ENCODE measurements around the gene INPP5D. TPM values are rescaled to one million over a fixed set of nuclear protein-coding genes. Genes with fewer than 3 reads are reported as not detected.

INPP5D gene
- total RNA-seq, 1 experiment from 2014 or later = 12.7 TPM

- no peaks in the 10 kb centered on the region for H3K79me1 ChIP-seq (ENCODE audit: insufficient read depth, low read depth, low read length, poor library complexity, severe bottlenecking)
- no peak overlapping the region for H2BK12ac ChIP-seq (ENCODE audit: insufficient read length, low read depth, low read length)
- H4K5ac ChIP-seq (ENCODE audit: insufficient read length, low read depth, low read length) = no peak overlapping the region
- WGBS (ENCODE audit: extremely low coverage, insufficient read length, low lambda C conversion rate) = no CpG with 5 or more reads among the region's 9 CpGs
- no peaks in the 10 kb centered on the region for H3K27me3 Mint-ChIP-seq (ENCODE audit: low read depth)
- H4K8ac ChIP-seq (replicated peaks; ENCODE audit: insufficient read length, low read depth, low read length) = no peak overlapping the region
- H3K9me3 Mint-ChIP-seq = no peaks in the 10 kb centered on the region
- H3K4me3 Mint-ChIP-seq = no peak overlapping the region
- H2AK5ac ChIP-seq (ENCODE audit: insufficient read length, low read length) = no peak overlapping the region
- no peak overlapping the region for H2AFZ ChIP-seq (ENCODE audit: low read length)
- no peak overlapping the region for H2BK5ac ChIP-seq (ENCODE audit: insufficient read length, low read length)
- no peak overlapping the region for H2BK120ac ChIP-seq (ENCODE audit: low read depth, low read length, poor library complexity, severe bottlenecking)
- H4K91ac ChIP-seq (ENCODE audit: insufficient read length, low read depth, low read length) = no peak overlapping the region
- no peak overlapping the region for H2BK20ac ChIP-seq (ENCODE audit: low read depth, low read length, poor library complexity, severe bottlenecking)
- H3K14ac ChIP-seq (ENCODE audit: insufficient read depth, low read length) = no peak overlapping the region
- H3K18ac ChIP-seq (ENCODE audit: insufficient read length, low read depth, low read length) = no peak overlapping the region
- H3K79me2 ChIP-seq (ENCODE audit: insufficient read depth, low read length) = no peaks in the 10 kb centered on the region
- TF ChIP-seq, protein P1, sequence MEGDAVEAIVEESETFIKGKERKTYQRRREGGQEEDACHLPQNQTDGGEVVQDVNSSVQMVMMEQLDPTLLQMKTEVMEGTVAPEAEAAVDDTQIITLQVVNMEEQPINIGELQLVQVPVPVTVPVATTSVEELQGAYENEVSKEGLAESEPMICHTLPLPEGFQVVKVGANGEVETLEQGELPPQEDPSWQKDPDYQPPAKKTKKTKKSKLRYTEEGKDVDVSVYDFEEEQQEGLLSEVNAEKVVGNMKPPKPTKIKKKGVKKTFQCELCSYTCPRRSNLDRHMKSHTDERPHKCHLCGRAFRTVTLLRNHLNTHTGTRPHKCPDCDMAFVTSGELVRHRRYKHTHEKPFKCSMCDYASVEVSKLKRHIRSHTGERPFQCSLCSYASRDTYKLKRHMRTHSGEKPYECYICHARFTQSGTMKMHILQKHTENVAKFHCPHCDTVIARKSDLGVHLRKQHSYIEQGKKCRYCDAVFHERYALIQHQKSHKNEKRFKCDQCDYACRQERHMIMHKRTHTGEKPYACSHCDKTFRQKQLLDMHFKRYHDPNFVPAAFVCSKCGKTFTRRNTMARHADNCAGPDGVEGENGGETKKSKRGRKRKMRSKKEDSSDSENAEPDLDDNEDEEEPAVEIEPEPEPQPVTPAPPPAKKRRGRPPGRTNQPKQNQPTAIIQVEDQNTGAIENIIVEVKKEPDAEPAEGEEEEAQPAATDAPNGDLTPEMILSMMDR (conservative IDR thresholded peaks at IDR 0.05) = no peak
- no peak overlapping the region for H3K4ac ChIP-seq (ENCODE audit: low read depth, low read length)
- H3K4me2 ChIP-seq (ENCODE audit: insufficient read depth, insufficient read length, low read length) = no peak overlapping the region
- H3K4me1 Mint-ChIP-seq = peaks cover 9 to 18% of the 10 kb centered on the region in 2 experiments
- no peak overlapping the region for H3K56ac ChIP-seq (ENCODE audit: insufficient read length, low read depth, low read length)
- H3K4me1 ChIP-seq (ENCODE audit: insufficient read depth, low read length) = no peaks in the 10 kb centered on the region
- no peaks in the 10 kb centered on the region for H3K36me3 Mint-ChIP-seq (ENCODE audit: insufficient read depth in 1 of 3, low read depth in 3 of 3)
- H3K9me3 ChIP-seq (ENCODE audit: control insufficient read depth, low read depth, low read length) = no peaks in the 10 kb centered on the region
- H2BK15ac ChIP-seq (ENCODE audit: low read depth, low read length) = no peak overlapping the region
- no peak overlapping the region for H3K9ac ChIP-seq (ENCODE audit: extremely low read depth, insufficient read length, low read length)
- no peaks in the 10 kb centered on the region for H3K27me3 ChIP-seq (ENCODE audit: insufficient read depth, low read length)
- H3K27ac Mint-ChIP-seq = no peak overlapping the region
- H3T11ph ChIP-seq (ENCODE audit: low read length) = no peak overlapping the region
- H3K23me2 ChIP-seq (ENCODE audit: insufficient read length, low read depth, low read length, poor library complexity, severe bottlenecking) = no peaks in the 10 kb centered on the region
- no peak overlapping the region for H3K23ac ChIP-seq (ENCODE audit: insufficient read length, low read depth, low read length)
- H4K20me1 ChIP-seq (ENCODE audit: control insufficient read depth, insufficient read depth, insufficient read length) = no peaks in the 10 kb centered on the region
- no peak overlapping the region for H3K27ac ChIP-seq (ENCODE audit: insufficient read length, low read depth, low read length)
- DNase-seq = no peak
Observed at GRCh38 chr2:233065954-233066470, 5.9 kb downstream of the INPP5D start.
